Adrenal gland (tissue), 5 donors: ENCODE measurements around the gene NPIPA2.
"Not testable (repeated sequence)": the region's sequence is repeated elsewhere in the genome, so short reads cannot be mapped to it uniquely, and the experiment has no call there.

Experiments used
- CTCF ChIP-seq, 6 experiments: fragments of 450-650 bp in 4 of 6; fragments of 200-600 bp in 2 of 6; sonication (generic) in 1 of 6; IDR thresholded peaks; 1 replicate in 5 of 6; 2 replicates in 1 of 6; pipeline versions ENCODE4 v1.5.1 to v1.8.0; 2016 to 2021; ENCODE audit warnings: antibody characterized with exemption in 6 of 6, mild to moderate bottlenecking in 2 of 6, moderate library complexity in 1 of 6
- POLR2A ChIP-seq, 2 donors: fragments of 450-650 bp; IDR thresholded peaks; one replicate each; pipeline ENCODE4 v1.6.1; 2017; ENCODE audit warnings: antibody characterized with exemption in 2 of 2, mild to moderate bottlenecking in 2 of 2, moderate library complexity in 1 of 2
- donor health status: DM: no; HTN: no; CAD: no.

DNA sequence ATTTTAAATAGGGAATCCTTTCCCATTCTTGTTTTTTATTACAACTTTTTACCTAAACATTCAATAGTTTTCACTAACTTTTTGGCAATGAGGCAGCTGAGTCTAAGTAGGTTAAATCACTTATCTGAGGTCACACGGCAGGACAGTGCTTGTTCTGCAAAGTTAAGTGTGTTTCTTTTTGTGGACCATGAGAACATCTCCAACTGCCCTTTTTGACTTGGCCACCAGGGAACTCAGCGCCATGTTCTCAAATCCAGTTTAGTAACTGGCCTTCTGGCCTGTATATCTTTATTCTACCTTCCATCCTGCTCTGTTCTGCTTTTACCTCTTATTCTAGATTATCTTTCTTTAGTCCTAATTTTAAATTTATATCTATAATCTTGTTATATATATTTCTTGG is 31.3 kb downstream of the NPIPA2 start:
- TF ChIP-seq CTCF, POLR2A (IDR thresholded peaks at IDR 0.05): not testable (repeated sequence)
